GM21381 (cell line): ENCODE measurements around the gene CALB2.
A peak's percentile ranks its signal among the peaks of the same experiment; 100 is the strongest.
"Not testable (repeated sequence)": the region's sequence is repeated elsewhere in the genome, so short reads cannot be mapped to it uniquely, and the experiment has no call there.

ENCODE experiments used
- ATAC-seq: cut with Tn5 transposase; IDR thresholded peaks from one replicate; pipeline ENCODE4 v1.9.1; 2021; ENCODE audit warnings: mild to moderate bottlenecking, moderate library complexity; ENCODE audit not compliant: unreplicated experiment

CALB2 gene

GRCh38 chr16:71358464-71358998 lies at the start of gene CALB2:
CALB2 (plus strand) TSS chr16:71358723; CDS start chr16:71358793, 70 bp downstream.
- ATAC-seq = peak; percentile 92

- ATAC-seq = no peak
Observed at GRCh38 chr16:71311553-71312158, 46.9 kb upstream of the CALB2 start.

- ATAC-seq = not testable (repeated sequence)
Observed at GRCh38 chr16:71313591-71313990, 44.9 kb upstream of the CALB2 start.

GRCh38 chr16:71315269-71315668 lies 43.3 kb upstream of the CALB2 start:
- ATAC-seq = no peak

- ATAC-seq = no peak
Observed at GRCh38 chr16:71319999-71320398, 38.5 kb upstream of the CALB2 start.

- no peak for ATAC-seq
Observed at GRCh38 chr16:71327720-71328119, 30.8 kb upstream of the CALB2 start.

- ATAC-seq = no peak
Observed at GRCh38 chr16:71328151-71328550, 30.4 kb upstream of the CALB2 start.

GRCh38 chr16:71337631-71338030 lies 20.9 kb upstream of the CALB2 start:
- no peak for ATAC-seq

GRCh38 chr16:71338193-71338592 lies 20.3 kb upstream of the CALB2 start:
- ATAC-seq = no peak

GRCh38 chr16:71338632-71339031 lies 19.9 kb upstream of the CALB2 start:
- no peak for ATAC-seq

GRCh38 chr16:71339236-71340171 lies 19.0 kb upstream of the CALB2 start:
- ATAC-seq = no peak

GRCh38 chr16:71340406-71340805 lies 18.1 kb upstream of the CALB2 start:
- ATAC-seq = no peak

- no peak for ATAC-seq
Observed at GRCh38 chr16:71341881-71342280, 16.6 kb upstream of the CALB2 start.

- ATAC-seq = no peak
Observed at GRCh38 chr16:71343078-71343477, 15.4 kb upstream of the CALB2 start.

- ATAC-seq = no peak
Observed at GRCh38 chr16:71344315-71344905, 14.1 kb upstream of the CALB2 start.

GRCh38 chr16:71345031-71345430 lies 13.5 kb upstream of the CALB2 start:
- no peak for ATAC-seq

- no peak for ATAC-seq
Observed at GRCh38 chr16:71347146-71347545, 11.4 kb upstream of the CALB2 start.

GRCh38 chr16:71348262-71349085 lies 10.0 kb upstream of the CALB2 start:
- ATAC-seq = no peak

GRCh38 chr16:71350821-71351557 lies 7.5 kb upstream of the CALB2 start:
- no peak for ATAC-seq

GRCh38 chr16:71351558-71351901 lies 7.0 kb upstream of the CALB2 start:
- ATAC-seq = no peak
